ENCODE results near the gene BDH1.

Gene BDH1

DNA sequence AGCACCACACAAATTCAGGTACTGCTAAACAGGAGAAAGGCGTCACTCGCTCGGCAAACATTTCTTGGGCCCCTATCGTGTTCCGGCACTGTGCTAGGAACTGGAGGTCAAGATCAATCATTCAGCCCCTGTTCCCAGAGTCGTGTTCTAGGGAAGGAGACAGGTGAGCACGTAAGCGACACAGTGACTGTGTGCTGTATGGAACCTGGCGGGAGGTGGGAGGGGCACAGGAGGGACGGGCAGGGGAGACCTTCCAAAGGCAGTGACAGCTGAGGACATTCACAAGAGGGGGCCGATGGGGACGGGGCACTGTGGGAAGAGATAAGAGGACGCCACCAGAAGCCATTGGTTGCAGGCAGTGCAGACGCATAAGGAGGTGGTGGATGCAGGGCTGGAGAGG lies 32.2 kb downstream of the BDH1 start:
- TF ChIP-seq EZH2phosphoT487 (IDR thresholded peaks at IDR 0.05; ENCODE audit: low read depth), result no peak
- TF ChIP-seq, protein P1, sequence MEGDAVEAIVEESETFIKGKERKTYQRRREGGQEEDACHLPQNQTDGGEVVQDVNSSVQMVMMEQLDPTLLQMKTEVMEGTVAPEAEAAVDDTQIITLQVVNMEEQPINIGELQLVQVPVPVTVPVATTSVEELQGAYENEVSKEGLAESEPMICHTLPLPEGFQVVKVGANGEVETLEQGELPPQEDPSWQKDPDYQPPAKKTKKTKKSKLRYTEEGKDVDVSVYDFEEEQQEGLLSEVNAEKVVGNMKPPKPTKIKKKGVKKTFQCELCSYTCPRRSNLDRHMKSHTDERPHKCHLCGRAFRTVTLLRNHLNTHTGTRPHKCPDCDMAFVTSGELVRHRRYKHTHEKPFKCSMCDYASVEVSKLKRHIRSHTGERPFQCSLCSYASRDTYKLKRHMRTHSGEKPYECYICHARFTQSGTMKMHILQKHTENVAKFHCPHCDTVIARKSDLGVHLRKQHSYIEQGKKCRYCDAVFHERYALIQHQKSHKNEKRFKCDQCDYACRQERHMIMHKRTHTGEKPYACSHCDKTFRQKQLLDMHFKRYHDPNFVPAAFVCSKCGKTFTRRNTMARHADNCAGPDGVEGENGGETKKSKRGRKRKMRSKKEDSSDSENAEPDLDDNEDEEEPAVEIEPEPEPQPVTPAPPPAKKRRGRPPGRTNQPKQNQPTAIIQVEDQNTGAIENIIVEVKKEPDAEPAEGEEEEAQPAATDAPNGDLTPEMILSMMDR (IDR thresholded peaks at IDR 0.05; ENCODE audit: low read depth, low read length), result no peak

DNA sequence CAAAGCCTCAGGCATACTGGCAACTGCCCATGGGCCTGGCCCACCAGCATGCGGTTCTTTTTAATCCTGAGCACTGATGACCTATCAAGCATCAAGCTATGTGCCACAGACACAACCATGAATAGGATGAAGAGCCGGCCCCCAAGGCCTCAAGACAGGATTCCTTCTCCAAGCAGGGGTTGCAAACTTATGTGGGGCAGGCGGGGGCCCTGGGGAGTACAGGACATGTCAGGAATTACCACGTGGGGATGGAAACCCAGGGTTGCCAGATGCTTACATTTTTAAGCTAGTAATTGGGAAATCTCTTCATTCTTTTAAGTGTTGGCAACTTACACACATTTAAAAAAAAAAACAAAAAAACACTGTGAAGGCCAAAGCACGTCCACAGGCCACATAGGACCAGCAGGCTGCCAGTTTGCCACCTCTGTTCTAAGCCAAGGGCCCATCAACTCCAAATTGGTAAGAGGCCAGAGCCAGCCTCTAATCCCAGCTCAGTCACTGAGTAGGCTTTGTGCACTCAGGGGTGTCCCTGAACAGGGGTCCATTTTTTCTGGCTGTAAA lies 32.8 kb downstream of the BDH1 start:
- H3K4me1 ChIP-seq (ENCODE audit: low read length), result peaks cover 15% of the 10 kb centered on the region
- H3K36me3 ChIP-seq (replicated peaks; ENCODE audit: low read depth, low read length), result peaks cover 6% of the 10 kb centered on the region
- no peak overlapping the region for H3K4me2 ChIP-seq (ENCODE audit: low read length)
- H2AFZ ChIP-seq (ENCODE audit: low read depth, low read length), result no peak overlapping the region
- no peak overlapping the region for H3K4me3 ChIP-seq (ENCODE audit: low read length)
- no peak overlapping the region for H3K27ac ChIP-seq (ENCODE audit: low read length)
- no peaks in the 10 kb centered on the region for H3K79me2 ChIP-seq (ENCODE audit: low read length)
- TF ChIP-seq EZH2phosphoT487 (IDR thresholded peaks at IDR 0.05; ENCODE audit: low read depth), result no peak
- TF ChIP-seq, protein P1 (IDR thresholded peaks at IDR 0.05; ENCODE audit: low read depth, low read length), result no peak
- H3K9ac ChIP-seq (ENCODE audit: low read length), result no peak overlapping the region
- no peaks in the 10 kb centered on the region for H4K20me1 ChIP-seq (ENCODE audit: insufficient read depth, low read length)
- H3K27me3 ChIP-seq (ENCODE audit: low read depth, low read length), result no peaks in the 10 kb centered on the region
- H3K9me3 ChIP-seq (ENCODE audit: insufficient read depth, low read length), result no peaks in the 10 kb centered on the region

More for the DNA sequence above, 32.2 kb downstream of the BDH1 start:
- Histone ChIP-seq H2AFZ (ENCODE audit: low read depth, low read length) (no peak overlapping the region), H3K27me3 (ENCODE audit: low read depth, low read length) (no peaks in the 10 kb centered on the region), H3K4me3 (ENCODE audit: low read length) (no peak overlapping the region), H3K36me3 (replicated peaks; ENCODE audit: low read depth, low read length) (peaks cover 6% of the 10 kb centered on the region), H3K4me2 (ENCODE audit: low read length) (no peak overlapping the region), H3K4me1 (ENCODE audit: low read length) (peaks cover 15% of the 10 kb centered on the region), H4K20me1 (ENCODE audit: insufficient read depth, low read length) (no peaks in the 10 kb centered on the region), H3K27ac (ENCODE audit: low read length) (no peak overlapping the region), H3K79me2 (ENCODE audit: low read length) (no peaks in the 10 kb centered on the region), H3K9me3 (ENCODE audit: insufficient read depth, low read length) (no peaks in the 10 kb centered on the region), H3K9ac (ENCODE audit: low read length) (no peak overlapping the region)

DNA sequence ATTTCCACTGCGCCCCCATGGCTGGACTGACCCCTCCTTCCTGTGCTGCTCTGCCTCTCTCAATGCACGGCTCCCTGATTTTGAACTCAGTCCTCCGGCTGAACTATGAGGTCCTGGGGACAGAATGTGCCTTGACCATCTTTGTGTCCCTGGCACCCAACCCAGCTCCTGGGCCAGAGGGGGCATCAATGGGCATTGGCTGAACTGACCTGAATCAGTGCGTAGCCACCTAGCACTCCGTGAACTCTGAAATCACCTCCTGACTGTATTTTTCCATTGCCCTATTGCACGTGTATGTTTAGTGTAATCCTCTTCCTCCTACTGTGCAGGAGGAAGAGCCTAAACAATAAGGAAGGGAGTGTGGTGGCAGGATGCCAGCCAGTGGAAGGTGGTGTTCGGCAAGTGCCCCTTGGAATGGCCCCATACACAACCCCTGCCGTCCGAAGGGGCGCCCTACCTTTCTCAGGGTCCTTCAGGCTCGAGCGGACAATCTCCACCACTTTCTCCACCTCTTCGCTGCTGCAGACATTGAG lies 33.5 kb downstream of the BDH1 start:
- no peak overlapping the region for H3K4me3 ChIP-seq (ENCODE audit: low read length)
- H2AFZ ChIP-seq (ENCODE audit: low read depth, low read length), result no peak overlapping the region
- H3K9me3 ChIP-seq (ENCODE audit: insufficient read depth, low read length), result no peaks in the 10 kb centered on the region
- no peaks in the 10 kb centered on the region for H3K27me3 ChIP-seq (ENCODE audit: low read depth, low read length)
- no peak overlapping the region for H3K4me2 ChIP-seq (ENCODE audit: low read length)
- no peak overlapping the region for H3K9ac ChIP-seq (ENCODE audit: low read length)
- no peaks in the 10 kb centered on the region for H3K79me2 ChIP-seq (ENCODE audit: low read length)
- TF ChIP-seq, protein P1 (IDR thresholded peaks at IDR 0.05; ENCODE audit: low read depth, low read length), result no peak
- H4K20me1 ChIP-seq (ENCODE audit: insufficient read depth, low read length), result no peaks in the 10 kb centered on the region
- H3K27ac ChIP-seq (ENCODE audit: low read length), result no peak overlapping the region
- H3K4me1 ChIP-seq (ENCODE audit: low read length), result peaks cover 15% of the 10 kb centered on the region
- peaks cover 6% of the 10 kb centered on the region for H3K36me3 ChIP-seq (replicated peaks; ENCODE audit: low read depth, low read length)

DNA sequence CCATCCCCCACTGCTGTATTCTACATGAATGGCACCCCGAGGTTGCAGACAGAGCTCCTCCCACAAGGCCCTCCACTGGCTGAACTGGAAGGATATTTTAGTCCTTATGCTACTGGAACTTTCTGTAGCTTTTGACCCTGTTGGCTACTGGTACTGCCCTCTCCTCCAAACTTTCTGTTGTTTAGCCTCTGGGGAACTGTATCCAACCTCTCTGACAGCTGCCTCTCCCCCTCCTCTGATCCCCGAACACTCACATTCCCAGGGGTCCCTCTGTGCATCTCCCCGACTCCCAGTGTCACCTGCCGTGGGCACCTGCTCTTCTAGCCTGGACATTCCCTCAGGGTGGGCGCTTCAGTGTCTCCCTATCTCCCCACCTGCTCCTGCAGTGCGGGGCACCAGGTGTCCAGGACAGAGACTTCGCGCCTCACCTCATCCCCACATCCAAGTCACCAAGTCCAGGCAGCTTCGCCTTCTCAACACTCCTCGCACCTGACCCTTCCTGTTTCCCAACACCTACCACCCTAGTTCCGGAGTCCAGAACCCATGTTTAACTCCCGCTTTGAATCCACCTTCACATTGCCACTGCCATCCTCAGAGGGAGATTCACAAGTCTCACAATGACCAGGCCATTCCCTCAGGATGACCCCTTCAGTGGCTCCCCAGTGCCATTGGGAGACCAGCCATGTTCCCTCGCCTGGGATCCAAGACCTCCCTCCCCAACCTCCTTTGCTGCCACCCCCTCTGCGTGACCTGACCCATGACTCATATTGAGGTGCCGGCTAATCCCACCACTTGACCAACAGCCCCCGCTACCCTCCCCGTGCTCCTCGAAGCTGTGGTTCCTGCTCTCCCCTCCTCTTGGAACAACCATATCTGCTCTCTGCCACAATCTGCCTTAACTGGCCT lies 34.2 kb downstream of the BDH1 start:
- Histone ChIP-seq H3K4me3 (ENCODE audit: low read length) (no peak overlapping the region), H3K27ac (ENCODE audit: low read length) (no peak overlapping the region), H3K27me3 (ENCODE audit: low read depth, low read length) (no peaks in the 10 kb centered on the region), H3K4me1 (ENCODE audit: low read length) (peaks cover 15% of the 10 kb centered on the region), H3K9ac (ENCODE audit: low read length) (no peak overlapping the region), H3K4me2 (ENCODE audit: low read length) (no peak overlapping the region), H3K36me3 (replicated peaks; ENCODE audit: low read depth, low read length) (peaks cover 2% of the 10 kb centered on the region), H3K79me2 (ENCODE audit: low read length) (no peaks in the 10 kb centered on the region), H4K20me1 (ENCODE audit: insufficient read depth, low read length) (no peaks in the 10 kb centered on the region), H3K9me3 (ENCODE audit: insufficient read depth, low read length) (no peaks in the 10 kb centered on the region), H2AFZ (ENCODE audit: low read depth, low read length) (no peak overlapping the region)
- TF ChIP-seq, protein P1 (IDR thresholded peaks at IDR 0.05; ENCODE audit: low read depth, low read length), result no peak
- TF ChIP-seq EZH2phosphoT487 (IDR thresholded peaks at IDR 0.05; ENCODE audit: low read depth), result no peak

Measured in OCI-LY3 (cell line).